ENCODE measurements around the gene ZNF778.

DNA sequence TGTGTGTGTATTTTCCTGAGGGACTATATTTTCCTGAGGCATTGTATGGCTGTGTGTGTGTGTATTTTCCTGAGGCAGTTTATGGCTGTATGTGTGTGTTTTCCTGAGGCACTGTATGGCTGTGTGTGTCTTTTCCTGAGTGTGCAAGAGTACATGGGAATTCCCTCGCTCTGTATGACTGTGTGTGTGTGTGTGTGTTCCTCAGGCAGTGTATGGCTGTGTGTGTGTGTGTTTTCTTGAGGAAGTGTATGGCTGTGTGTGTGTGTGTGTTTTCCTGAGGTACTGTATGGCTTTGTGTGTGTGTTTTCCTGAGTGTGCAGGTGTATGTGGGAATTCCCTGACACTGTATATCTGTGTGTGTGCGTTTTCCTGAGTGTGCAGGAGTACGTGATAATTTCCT, 4.1 kb downstream of the ZNF778 start:
- TF ChIP-seq, protein P1, sequence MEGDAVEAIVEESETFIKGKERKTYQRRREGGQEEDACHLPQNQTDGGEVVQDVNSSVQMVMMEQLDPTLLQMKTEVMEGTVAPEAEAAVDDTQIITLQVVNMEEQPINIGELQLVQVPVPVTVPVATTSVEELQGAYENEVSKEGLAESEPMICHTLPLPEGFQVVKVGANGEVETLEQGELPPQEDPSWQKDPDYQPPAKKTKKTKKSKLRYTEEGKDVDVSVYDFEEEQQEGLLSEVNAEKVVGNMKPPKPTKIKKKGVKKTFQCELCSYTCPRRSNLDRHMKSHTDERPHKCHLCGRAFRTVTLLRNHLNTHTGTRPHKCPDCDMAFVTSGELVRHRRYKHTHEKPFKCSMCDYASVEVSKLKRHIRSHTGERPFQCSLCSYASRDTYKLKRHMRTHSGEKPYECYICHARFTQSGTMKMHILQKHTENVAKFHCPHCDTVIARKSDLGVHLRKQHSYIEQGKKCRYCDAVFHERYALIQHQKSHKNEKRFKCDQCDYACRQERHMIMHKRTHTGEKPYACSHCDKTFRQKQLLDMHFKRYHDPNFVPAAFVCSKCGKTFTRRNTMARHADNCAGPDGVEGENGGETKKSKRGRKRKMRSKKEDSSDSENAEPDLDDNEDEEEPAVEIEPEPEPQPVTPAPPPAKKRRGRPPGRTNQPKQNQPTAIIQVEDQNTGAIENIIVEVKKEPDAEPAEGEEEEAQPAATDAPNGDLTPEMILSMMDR (IDR thresholded peaks at IDR 0.05), result no peak
- TF ChIP-seq POLR2A (IDR thresholded peaks at IDR 0.05), result no peak
